CD14-positive monocyte (primary cell): ENCODE measurements around the gene SLC6A7. TPM values are rescaled to one million over a fixed set of nuclear protein-coding genes. Genes with fewer than 3 reads are reported as not detected.
A peak's percentile ranks its signal among the peaks of the same experiment; 100 is the strongest.

Source experiments
- DNase-seq, 3 donors: peaks; one replicate each; pipeline ENCODE4 v3.0.0-alpha.2; 2011 to 2022
- H2AFZ ChIP-seq: 2 replicates; pipeline ENCODE4 v1.6.0; 2012; ENCODE audit warnings: mild to moderate bottlenecking, low read depth, low read length, inconsistent platforms; ENCODE audit not compliant: insufficient read depth, poor library complexity, severe bottlenecking
- H3K27ac ChIP-seq, 2 donors: 1 replicate in 1 of 2; 2 replicates in 1 of 2; pipeline ENCODE4 v1.5.1; 2012 to 2013; ENCODE audit warnings: low read length in 2 of 2, control low read depth in 1 of 2, inconsistent platforms in 1 of 2, low read depth in 1 of 2, mild to moderate bottlenecking in 1 of 2
- H3K27me3 ChIP-seq, 2 donors: one replicate each; pipeline versions ENCODE4 v1.6.0 to v1.6.1; 2011 to 2013; ENCODE audit warnings: low read length in 2 of 2; ENCODE audit not compliant: control insufficient read depth in 2 of 2, insufficient read depth in 2 of 2
- H3K36me3 ChIP-seq, 2 donors: replicated peaks in 1 of 2; 1 replicate in 1 of 2; 2 replicates in 1 of 2; pipeline versions ENCODE4 v1.5.1 to v1.6.1; 2012 to 2013; ENCODE audit warnings: low read length in 2 of 2, control low read depth in 1 of 2, inconsistent platforms in 1 of 2, mild to moderate bottlenecking in 1 of 2; ENCODE audit not compliant: insufficient read depth in 2 of 2, control insufficient read depth in 1 of 2
- H3K4me1 ChIP-seq, 2 donors: 1 replicate in 1 of 2; 2 replicates in 1 of 2; pipeline versions ENCODE4 v1.5.1 to v1.6.1; 2012 to 2013; ENCODE audit warnings: low read length in 2 of 2, control low read depth in 1 of 2, inconsistent platforms in 1 of 2, mild to moderate bottlenecking in 1 of 2, moderate library complexity in 1 of 2; ENCODE audit not compliant: insufficient read depth in 2 of 2, control insufficient read depth in 1 of 2
- H3K4me2 ChIP-seq: replicated peaks from 2 replicates; pipeline ENCODE3; 2012; ENCODE audit warnings: low read length, moderate library complexity, mild to moderate bottlenecking; ENCODE audit not compliant: poor library complexity, severe bottlenecking; ENCODE audit errors: extremely low read depth
- H3K4me3 ChIP-seq, 3 experiments: fragments of 200-600 bp in 1 of 3; sonication (generic) in 1 of 3; replicated peaks in 1 of 3; 1 replicate in 2 of 3; 2 replicates in 1 of 3; pipeline ENCODE4 v1.5.1; 2011 to 2013; ENCODE audit warnings: low read length in 3 of 3, mild to moderate bottlenecking in 3 of 3, control low read depth in 2 of 3, low read depth in 2 of 3, inconsistent platforms in 1 of 3, moderate library complexity in 1 of 3
- H3K79me2 ChIP-seq: 2 replicates; pipeline ENCODE4 v1.6.0; 2012; ENCODE audit warnings: mild to moderate bottlenecking, control low read depth, inconsistent platforms, low read length, moderate library complexity; ENCODE audit not compliant: insufficient read depth
- H3K9ac ChIP-seq: 2 replicates; pipeline ENCODE4 v1.6.0; 2017; ENCODE audit warnings: low read length, mild to moderate bottlenecking; ENCODE audit not compliant: insufficient read depth, poor library complexity, severe bottlenecking
- H3K9me3 ChIP-seq, 2 donors: replicated peaks in 1 of 2; 1 replicate in 1 of 2; 2 replicates in 1 of 2; pipeline versions ENCODE4 v1.5.1 to v1.6.1; 2012 to 2013; ENCODE audit warnings: low read length in 2 of 2, control low read depth in 1 of 2; ENCODE audit not compliant: control insufficient read depth in 1 of 2, insufficient read depth in 1 of 2
- H4K20me1 ChIP-seq: 2 replicates; pipeline ENCODE4 v1.6.0; 2012; ENCODE audit warnings: mild to moderate bottlenecking, low read length, control low read depth, moderate library complexity; ENCODE audit not compliant: insufficient read depth
- H3K27ac Mint-ChIP-seq, 7 donors: one replicate each; pipeline ENCODE4 v1.8.0; 2020; ENCODE audit warnings: mild to moderate bottlenecking in 7 of 7, mixed read lengths in 7 of 7, moderate library complexity in 6 of 7, inconsistent platforms in 2 of 7
- H3K27me3 Mint-ChIP-seq, 3 donors: one replicate each; pipeline ENCODE4 v1.8.0; 2021 to 2022; ENCODE audit warnings: low read depth in 3 of 3, mild to moderate bottlenecking in 3 of 3, mixed read lengths in 3 of 3, moderate library complexity in 3 of 3, inconsistent platforms in 1 of 3
- H3K36me3 Mint-ChIP-seq, 2 donors: one replicate each; pipeline ENCODE4 v1.8.0; 2020; ENCODE audit warnings: mixed read lengths in 2 of 2, inconsistent platforms in 1 of 2, mild to moderate bottlenecking in 1 of 2
- H3K4me1 Mint-ChIP-seq: one replicate; pipeline ENCODE4 v1.8.0; 2020; ENCODE audit warnings: mild to moderate bottlenecking, mixed read lengths
- H3K4me3 Mint-ChIP-seq, 2 donors: one replicate each; pipeline ENCODE4 v1.8.0; 2020; ENCODE audit warnings: mild to moderate bottlenecking in 2 of 2, mixed read lengths in 2 of 2, moderate library complexity in 1 of 2
- H3K9me3 Mint-ChIP-seq, 7 donors: one replicate each; pipeline ENCODE4 v1.8.0; 2020 to 2022; ENCODE audit warnings: mixed read lengths in 7 of 7, mild to moderate bottlenecking in 6 of 7, moderate library complexity in 6 of 7, inconsistent platforms in 2 of 7
- WGBS: methylation state at CpG from one replicate; pipeline ENCODE4 v1.1.5; 2013; ENCODE audit warnings: missing lambda C conversion rate; ENCODE audit not compliant: insufficient coverage; 5-methylcytosine and 5-hydroxymethylcytosine counted together
- intact Hi-C, 2 donors: fragments of 100-400 bp; cut with micrococcal nuclease; formaldehyde crosslinking; loops; one replicate each; pipeline versions ENCODE4 v1.15.0 to v1.15.1; 2023
- polyA plus RNA-seq, 3 donors: library from polyadenylated mRNA; depleted of rRNA in 1 of 3; unstranded in 2 of 3; stranded (reverse) in 1 of 3; fragments of 300-500 nt in 2 of 3; fragments of >200 nt in 1 of 3; fragmentation: Illumina TruSeq in 2 of 3; gene quantifications; 1 replicate in 2 of 3; 2 replicates in 1 of 3; pipeline ENCODE4 v1.2.3, GENCODE V29; 2012 to 2021
- TF ChIP-seq, protein P1 (sequence below): fragments of 200-600 bp; IDR thresholded peaks from one replicate; pipeline ENCODE4 v1.8.0; 2022; ENCODE audit warnings: antibody characterized with exemption, mild to moderate bottlenecking

Gene SLC6A7
- polyA plus RNA-seq, 3 donors = 0.07 TPM; not detected in 2

DNA sequence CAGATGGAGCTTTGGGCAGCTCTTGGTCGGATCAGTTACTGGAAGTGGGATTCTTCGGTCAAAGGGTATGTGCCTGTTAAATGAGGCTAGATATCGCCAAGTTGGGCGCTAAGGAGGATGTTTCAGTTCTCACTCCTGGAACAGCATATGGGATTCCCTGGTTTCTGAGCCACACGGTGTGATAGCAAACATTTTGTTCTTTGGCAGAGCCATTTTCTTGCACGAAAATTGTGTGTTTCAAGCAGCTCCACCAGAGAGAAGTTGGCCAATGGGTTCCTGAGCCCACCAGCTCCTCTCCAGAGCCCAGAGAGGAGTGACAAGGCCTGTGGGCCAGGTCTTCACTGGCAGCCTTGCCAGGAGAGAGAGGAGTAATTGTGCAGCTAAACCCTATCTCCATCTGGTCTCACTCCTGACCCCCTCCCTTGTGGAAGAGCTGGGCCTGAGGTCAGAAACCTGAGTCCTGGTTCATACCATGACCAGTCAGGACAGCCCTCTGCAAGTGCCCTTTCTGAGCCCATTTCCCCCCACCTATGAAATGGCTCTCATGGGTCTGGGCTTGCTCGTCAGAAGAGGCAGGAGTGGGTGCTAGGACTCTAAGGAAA lies 10.7 kb upstream of the SLC6A7 start:
- intact Hi-C loops = no loop called here
- no peak overlapping the region for H2AFZ ChIP-seq
- Mint-ChIP-seq H3K27ac (no peak overlapping the region), H3K4me3 (no peak overlapping the region), H3K27me3 (peaks cover 3 to 8% (median 7%) of the 10 kb centered on the region in 3 donors), H3K36me3 (no peaks in the 10 kb centered on the region), H3K9me3 (peaks cover 0 to 2% (median 0%) of the 10 kb centered on the region in 7 donors), H3K4me1 (peaks cover 14% of the 10 kb centered on the region)
- no peak for DNase-seq
- no peaks in the 10 kb centered on the region for H4K20me1 ChIP-seq
- H3K27ac ChIP-seq = no peak overlapping the region
- peaks cover 12 to 13% of the 10 kb centered on the region in 2 donors for H3K4me1 ChIP-seq
- no peaks in the 10 kb centered on the region for H3K27me3 ChIP-seq
- H3K79me2 ChIP-seq = no peaks in the 10 kb centered on the region
- H3K9ac ChIP-seq = no peak overlapping the region
- H3K9me3 ChIP-seq = no peaks in the 10 kb centered on the region
- WGBS = 98% methylated on average over 6 of the region's 7 CpGs
- no peak overlapping the region for H3K4me2 ChIP-seq
- H3K4me3 ChIP-seq = no peak overlapping the region
- no peaks in the 10 kb centered on the region for H3K36me3 ChIP-seq
- TF ChIP-seq, protein P1, sequence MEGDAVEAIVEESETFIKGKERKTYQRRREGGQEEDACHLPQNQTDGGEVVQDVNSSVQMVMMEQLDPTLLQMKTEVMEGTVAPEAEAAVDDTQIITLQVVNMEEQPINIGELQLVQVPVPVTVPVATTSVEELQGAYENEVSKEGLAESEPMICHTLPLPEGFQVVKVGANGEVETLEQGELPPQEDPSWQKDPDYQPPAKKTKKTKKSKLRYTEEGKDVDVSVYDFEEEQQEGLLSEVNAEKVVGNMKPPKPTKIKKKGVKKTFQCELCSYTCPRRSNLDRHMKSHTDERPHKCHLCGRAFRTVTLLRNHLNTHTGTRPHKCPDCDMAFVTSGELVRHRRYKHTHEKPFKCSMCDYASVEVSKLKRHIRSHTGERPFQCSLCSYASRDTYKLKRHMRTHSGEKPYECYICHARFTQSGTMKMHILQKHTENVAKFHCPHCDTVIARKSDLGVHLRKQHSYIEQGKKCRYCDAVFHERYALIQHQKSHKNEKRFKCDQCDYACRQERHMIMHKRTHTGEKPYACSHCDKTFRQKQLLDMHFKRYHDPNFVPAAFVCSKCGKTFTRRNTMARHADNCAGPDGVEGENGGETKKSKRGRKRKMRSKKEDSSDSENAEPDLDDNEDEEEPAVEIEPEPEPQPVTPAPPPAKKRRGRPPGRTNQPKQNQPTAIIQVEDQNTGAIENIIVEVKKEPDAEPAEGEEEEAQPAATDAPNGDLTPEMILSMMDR = no peak

DNA sequence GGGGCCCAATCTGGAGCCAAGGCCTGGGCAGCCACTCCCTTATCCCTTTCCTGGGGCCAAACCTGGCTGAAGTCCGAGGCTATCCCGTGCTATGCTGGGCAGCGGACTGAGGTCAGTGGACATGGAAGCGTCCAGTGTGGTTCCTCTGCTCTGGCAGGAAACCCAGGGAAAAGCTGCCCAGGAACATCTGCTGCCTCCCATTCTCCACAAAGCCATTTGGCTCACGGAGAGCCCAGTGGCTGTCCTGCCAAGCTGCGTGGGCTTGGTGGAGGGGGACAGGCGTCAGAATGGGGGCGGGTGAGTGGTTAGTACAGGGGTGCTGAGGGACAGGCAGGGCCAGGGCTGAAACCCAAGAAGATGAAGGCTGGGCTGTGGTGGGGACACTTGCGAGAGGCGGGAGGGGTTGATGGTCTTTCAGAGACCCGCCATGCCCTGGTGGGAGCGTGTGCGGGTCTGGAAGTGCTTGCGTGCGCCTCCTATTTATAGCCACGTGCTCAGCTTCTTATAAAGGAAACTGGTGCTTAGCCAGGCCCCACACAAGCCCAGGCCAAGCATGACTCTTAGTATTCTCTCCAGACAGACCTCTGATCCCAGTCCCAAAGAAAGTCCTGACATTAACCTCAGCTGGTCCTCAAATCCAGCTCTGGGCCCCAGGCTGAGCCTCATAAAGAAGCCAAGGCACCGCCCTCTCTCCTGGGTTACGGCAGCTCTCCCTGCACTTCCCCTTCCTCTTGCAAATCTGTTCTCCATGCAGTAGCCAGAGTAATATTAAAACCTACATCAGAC lies 9.4 kb upstream of the SLC6A7 start:
- H3K4me1 ChIP-seq = peaks cover 22 to 23% of the 10 kb centered on the region in 2 donors
- Mint-ChIP-seq H3K4me1 (peaks cover 25% of the 10 kb centered on the region), H3K36me3 (no peaks in the 10 kb centered on the region), H3K27ac (peak overlapping the region in 5 of 7 donors; percentile 20 to 79 (median 62)), H3K27me3 (peaks cover 0 to 8% (median 5%) of the 10 kb centered on the region in 3 donors), H3K9me3 (peaks cover 0 to 2% (median 0%) of the 10 kb centered on the region in 7 donors), H3K4me3 (peak overlapping the region in 1 of 2 donors; percentile 60)
- no peak overlapping the region for H3K4me2 ChIP-seq
- no peak overlapping the region for H3K9ac ChIP-seq
- H3K27ac ChIP-seq = peak overlapping the region in 1 of 2 donors; percentile 10
- H3K27me3 ChIP-seq = no peaks in the 10 kb centered on the region
- TF ChIP-seq, protein P1 = no peak
- peak; percentile 26 to 41 (median 32) for DNase-seq
- no peak overlapping the region for H3K4me3 ChIP-seq
- no peaks in the 10 kb centered on the region for H3K79me2 ChIP-seq
- intact Hi-C loops = no loop called here
- no peaks in the 10 kb centered on the region for H4K20me1 ChIP-seq
- 53% methylated on average over 15 of the region's 18 CpGs for WGBS
- peak overlapping the region; percentile 64 for H2AFZ ChIP-seq
- no peaks in the 10 kb centered on the region for H3K36me3 ChIP-seq
- no peaks in the 10 kb centered on the region for H3K9me3 ChIP-seq
